ENCODE results near the gene ALAS1.

ALAS1 gene

GRCh38 chr3:52233968-52234367, 36.0 kb downstream of the ALAS1 start:
- DNase-seq (ENCODE audit: low read depth in 2 of 2): no peak

- DNase-seq (ENCODE audit: low read depth in 2 of 2): no peak
Observed at GRCh38 chr3:52234516-52235447, 36.8 kb downstream of the ALAS1 start.

GRCh38 chr3:52236424-52236886, 38.5 kb downstream of the ALAS1 start:
- DNase-seq (ENCODE audit: low read depth in 2 of 2): no peak

GRCh38 chr3:52237006-52237656, 39.2 kb downstream of the ALAS1 start:
- DNase-seq (ENCODE audit: low read depth in 2 of 2): no peak

- DNase-seq (ENCODE audit: low read depth in 2 of 2): no peak
Observed at GRCh38 chr3:52237657-52238172, 39.8 kb downstream of the ALAS1 start.

GRCh38 chr3:52238193-52238760, 40.3 kb downstream of the ALAS1 start:
- no peak for DNase-seq (ENCODE audit: low read depth in 2 of 2)

GRCh38 chr3:52238761-52239701, 41.1 kb downstream of the ALAS1 start, which contains the start of gene TWF2:
Gene TWF2 (minus strand): TSS chr3:52239158. CDS start chr3:52239016, 142 bp downstream.
- DNase-seq (ENCODE audit: low read depth in 2 of 2): peak; percentile 80 to 86

GRCh38 chr3:52240059-52240885, 42.3 kb downstream of the ALAS1 start:
- DNase-seq (ENCODE audit: low read depth in 2 of 2): no peak

GRCh38 chr3:52240886-52241370, 43.0 kb downstream of the ALAS1 start:
- DNase-seq (ENCODE audit: low read depth in 2 of 2): no peak

GRCh38 chr3:52242039-52242438, 44.1 kb downstream of the ALAS1 start:
- DNase-seq (ENCODE audit: low read depth in 2 of 2): no peak

GRCh38 chr3:52243791-52244628, 46.0 kb downstream of the ALAS1 start:
- DNase-seq (ENCODE audit: low read depth in 2 of 2): no peak

GRCh38 chr3:52245322-52246263, 47.6 kb downstream of the ALAS1 start, which contains the start of gene PPM1M:
Gene PPM1M (plus strand): TSS chr3:52245759. CDS start chr3:52245825, 66 bp downstream.
- DNase-seq (ENCODE audit: low read depth in 2 of 2): no peak

- DNase-seq (ENCODE audit: low read depth in 2 of 2): no peak
Observed at GRCh38 chr3:52246264-52246620, 48.3 kb downstream of the ALAS1 start.

- DNase-seq (ENCODE audit: low read depth in 2 of 2): no peak
Observed at GRCh38 chr3:52246728-52247408, 48.9 kb downstream of the ALAS1 start.

- no peak for DNase-seq (ENCODE audit: low read depth in 2 of 2)
Observed at GRCh38 chr3:52247409-52248164, 49.6 kb downstream of the ALAS1 start.

- no peak for DNase-seq (ENCODE audit: low read depth in 2 of 2)
Observed at GRCh38 chr3:52248165-52248541, 50.2 kb downstream of the ALAS1 start.
